Neural progenitor cell (in vitro differentiated cells): ENCODE measurements around the gene SUGT1.

ENCODE experiments used
- EZH2 ChIP-seq: fragments of 200-600 bp; sonication (generic); IDR thresholded peaks from 2 replicates; pipeline ENCODE4 v1.6.1; 2017; ENCODE audit warnings: antibody characterized with exemption, mild to moderate bottlenecking, moderate library complexity
- TF ChIP-seq, protein P1 (sequence below): fragments of 200-600 bp; sonication (generic); IDR thresholded peaks from 2 replicates; pipeline ENCODE4 v1.5.1; 2017; ENCODE audit warnings: antibody characterized with exemption, mild to moderate bottlenecking

DNA sequence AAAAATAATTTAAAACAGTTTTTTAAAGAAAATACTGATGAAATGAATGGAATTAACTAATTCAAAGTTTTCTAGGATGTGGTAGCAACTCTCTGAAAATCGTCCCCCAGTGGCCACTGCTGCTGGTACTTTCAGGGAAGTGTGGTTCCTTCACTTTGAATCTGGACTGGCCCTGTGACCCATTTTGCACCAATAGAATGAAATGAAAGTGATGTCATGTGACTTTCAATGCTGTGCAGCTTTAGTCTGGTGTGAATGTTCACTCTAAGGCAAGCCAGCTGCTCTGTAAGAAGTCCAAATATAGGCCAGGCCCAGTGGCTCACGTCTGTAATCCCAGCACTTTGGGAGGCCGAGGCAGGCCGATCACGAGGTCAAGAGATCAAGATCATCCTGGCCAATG lies 36.8 kb upstream of the SUGT1 start:
- TF ChIP-seq, protein P1, sequence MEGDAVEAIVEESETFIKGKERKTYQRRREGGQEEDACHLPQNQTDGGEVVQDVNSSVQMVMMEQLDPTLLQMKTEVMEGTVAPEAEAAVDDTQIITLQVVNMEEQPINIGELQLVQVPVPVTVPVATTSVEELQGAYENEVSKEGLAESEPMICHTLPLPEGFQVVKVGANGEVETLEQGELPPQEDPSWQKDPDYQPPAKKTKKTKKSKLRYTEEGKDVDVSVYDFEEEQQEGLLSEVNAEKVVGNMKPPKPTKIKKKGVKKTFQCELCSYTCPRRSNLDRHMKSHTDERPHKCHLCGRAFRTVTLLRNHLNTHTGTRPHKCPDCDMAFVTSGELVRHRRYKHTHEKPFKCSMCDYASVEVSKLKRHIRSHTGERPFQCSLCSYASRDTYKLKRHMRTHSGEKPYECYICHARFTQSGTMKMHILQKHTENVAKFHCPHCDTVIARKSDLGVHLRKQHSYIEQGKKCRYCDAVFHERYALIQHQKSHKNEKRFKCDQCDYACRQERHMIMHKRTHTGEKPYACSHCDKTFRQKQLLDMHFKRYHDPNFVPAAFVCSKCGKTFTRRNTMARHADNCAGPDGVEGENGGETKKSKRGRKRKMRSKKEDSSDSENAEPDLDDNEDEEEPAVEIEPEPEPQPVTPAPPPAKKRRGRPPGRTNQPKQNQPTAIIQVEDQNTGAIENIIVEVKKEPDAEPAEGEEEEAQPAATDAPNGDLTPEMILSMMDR, result no peak
- TF ChIP-seq EZH2, result no peak
